Rectal smooth muscle tissue (tissue), 1 donor: ENCODE results near the gene POU2AF2.

Experiments
- H3K27ac ChIP-seq: one replicate; pipeline ENCODE4 v1.7.0; 2013; ENCODE audit warnings: low read depth, low read length, inconsistent platforms
- H3K27me3 ChIP-seq: one replicate; pipeline ENCODE4 v1.7.0; 2013; ENCODE audit warnings: low read length; ENCODE audit not compliant: control insufficient read depth, insufficient read depth
- H3K36me3 ChIP-seq: one replicate; pipeline ENCODE4 v1.7.0; 2013; ENCODE audit warnings: low read length; ENCODE audit not compliant: control insufficient read depth, insufficient read depth
- H3K4me1 ChIP-seq: one replicate; pipeline ENCODE4 v1.7.0; 2013; ENCODE audit warnings: low read length; ENCODE audit not compliant: control insufficient read depth, insufficient read depth
- H3K4me3 ChIP-seq: one replicate; pipeline ENCODE4 v1.7.0; 2013; ENCODE audit warnings: low read length
- H3K9ac ChIP-seq: one replicate; pipeline ENCODE4 v1.7.0; 2013; ENCODE audit warnings: low read length

POU2AF2 gene

DNA sequence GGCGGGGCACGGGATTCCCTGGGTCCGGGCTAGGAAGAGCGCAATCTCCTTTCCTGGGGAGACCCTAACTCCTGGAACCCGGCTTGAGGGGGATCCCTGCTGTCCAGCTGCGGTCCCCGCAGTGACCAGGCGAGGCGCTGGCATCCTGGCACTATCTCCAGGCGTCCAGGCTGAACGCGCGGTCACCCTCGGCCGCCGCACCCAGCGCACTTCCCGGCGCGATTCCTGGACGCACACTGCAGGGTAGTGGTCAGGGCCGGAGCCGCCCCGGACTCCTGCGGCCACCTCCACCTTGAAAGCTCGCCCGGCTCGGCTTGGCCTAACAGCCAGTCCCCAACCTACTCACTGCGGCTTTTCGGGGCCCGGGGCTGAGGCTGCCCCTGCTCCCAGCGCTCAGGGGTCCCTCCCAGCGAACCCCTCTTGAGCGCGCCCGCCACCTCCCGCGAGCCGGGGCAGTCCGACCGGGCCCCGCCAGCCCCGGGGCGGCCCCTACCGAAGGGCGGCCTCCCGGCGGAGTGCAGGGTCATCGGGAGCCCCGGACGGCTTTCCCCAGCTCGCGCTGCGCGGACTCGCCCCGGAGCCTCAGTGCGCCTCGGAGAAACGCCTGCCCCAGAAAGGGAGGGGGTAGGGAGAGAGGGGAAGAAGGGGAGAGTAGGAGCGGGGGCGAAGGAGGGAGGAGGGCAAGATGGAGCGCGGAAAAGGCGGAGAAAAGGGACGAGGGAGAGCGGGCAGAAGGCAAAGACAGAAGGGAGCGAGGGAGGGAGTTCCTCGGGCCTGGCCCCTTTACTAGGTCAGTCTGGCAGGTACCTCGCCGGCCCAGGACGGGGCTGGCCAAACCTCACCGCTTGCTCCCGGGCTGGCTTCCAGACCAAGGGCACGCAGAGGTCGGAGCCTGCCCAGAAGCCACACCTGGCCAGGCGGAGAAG, 53.8 kb downstream of the POU2AF2 start:
- peaks cover 23% of the 10 kb centered on the region for H3K4me1 ChIP-seq
- H3K27me3 ChIP-seq, result no peaks in the 10 kb centered on the region
- H3K27ac ChIP-seq, result peak overlapping the region; percentile 94
- no peaks in the 10 kb centered on the region for H3K36me3 ChIP-seq
- H3K4me3 ChIP-seq, result peak overlapping the region; percentile 84
- peak overlapping the region; percentile 85 for H3K9ac ChIP-seq

DNA sequence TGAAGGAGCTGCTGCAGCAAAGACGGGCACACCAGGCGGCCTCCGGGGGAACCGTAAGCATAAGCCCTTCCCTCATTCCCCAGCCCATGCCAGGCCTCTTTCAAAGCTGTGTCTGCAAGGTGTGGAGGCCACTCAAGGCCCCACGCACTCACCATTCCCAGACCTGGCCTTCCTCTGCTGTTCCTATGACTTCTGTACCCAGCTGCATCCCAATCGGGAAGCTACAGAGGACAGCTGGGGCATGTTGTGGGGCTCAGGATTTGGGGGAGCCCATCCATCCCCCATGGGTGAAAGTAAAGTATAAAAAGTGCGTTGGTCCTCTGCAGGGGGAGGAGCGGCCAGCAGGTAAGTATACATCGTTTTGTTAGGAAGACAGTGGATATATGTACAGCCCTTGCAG, 55.0 kb downstream of the POU2AF2 start:
- H3K27ac ChIP-seq, result no peak overlapping the region
- H3K4me3 ChIP-seq, result peak overlapping the region; percentile 49
- H3K27me3 ChIP-seq, result no peaks in the 10 kb centered on the region
- H3K9ac ChIP-seq, result no peak overlapping the region
- no peaks in the 10 kb centered on the region for H3K36me3 ChIP-seq
- H3K4me1 ChIP-seq, result peaks cover 23% of the 10 kb centered on the region

DNA sequence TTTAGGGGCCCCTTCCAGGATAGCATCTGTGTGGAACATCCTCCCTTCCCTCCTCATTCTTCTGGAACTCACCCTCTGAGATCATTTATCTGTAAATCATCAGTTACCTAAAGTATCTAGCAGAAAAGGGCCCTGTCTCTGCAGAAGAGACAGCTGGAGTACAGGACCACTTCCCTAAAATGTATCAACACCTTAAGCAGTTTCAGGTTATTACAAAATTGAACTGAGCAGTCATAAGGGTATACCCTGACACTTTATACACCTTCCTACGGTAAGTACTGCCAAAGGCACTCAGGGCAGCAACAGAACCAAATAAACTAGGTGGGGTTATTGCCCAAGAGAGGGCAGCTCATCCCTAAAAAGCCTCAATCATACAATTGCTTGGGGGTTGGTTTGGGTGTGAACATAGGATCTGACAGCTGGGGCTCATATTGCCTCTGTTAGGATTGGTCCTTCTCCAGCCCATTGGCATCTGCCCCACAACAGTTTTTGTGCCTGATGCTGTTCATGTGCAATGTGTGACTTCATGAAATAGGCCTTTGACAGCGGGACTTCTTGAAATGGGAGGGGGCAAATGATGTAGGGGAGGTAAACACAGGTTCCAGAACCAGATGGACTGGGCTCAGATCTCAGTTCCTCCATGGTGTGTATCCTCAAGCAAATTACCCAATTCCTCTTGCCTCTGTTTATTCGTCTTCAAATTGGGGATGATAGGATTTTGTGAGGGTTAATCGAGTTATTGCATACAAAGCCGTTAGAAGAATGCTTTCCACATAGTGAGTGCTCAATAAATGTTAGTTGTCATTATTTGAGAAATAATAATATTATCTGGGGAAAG, 55.7 kb downstream of the POU2AF2 start:
- no peak overlapping the region for H3K27ac ChIP-seq
- H3K36me3 ChIP-seq, result no peaks in the 10 kb centered on the region
- H3K27me3 ChIP-seq, result no peaks in the 10 kb centered on the region
- H3K4me1 ChIP-seq, result peaks cover 23% of the 10 kb centered on the region
- no peak overlapping the region for H3K4me3 ChIP-seq
- no peak overlapping the region for H3K9ac ChIP-seq

DNA sequence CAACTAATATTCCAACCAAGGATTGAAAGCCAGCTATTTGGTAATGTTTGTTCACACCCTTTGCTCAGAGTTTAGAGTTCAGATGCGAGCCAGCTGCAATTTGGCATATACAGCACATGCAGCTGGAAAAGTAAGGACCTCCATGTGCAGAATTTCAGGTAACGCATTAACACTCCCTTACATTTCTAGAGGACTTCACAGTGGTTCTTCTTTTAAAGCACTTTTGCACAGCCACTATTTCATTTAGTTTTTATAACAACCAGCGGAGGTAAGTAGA, 56.3 kb downstream of the POU2AF2 start:
- Histone ChIP-seq H3K9ac (no peak overlapping the region), H3K4me3 (no peak overlapping the region), H3K36me3 (no peaks in the 10 kb centered on the region), H3K27me3 (no peaks in the 10 kb centered on the region), H3K4me1 (peaks cover 23% of the 10 kb centered on the region), H3K27ac (no peak overlapping the region)

DNA sequence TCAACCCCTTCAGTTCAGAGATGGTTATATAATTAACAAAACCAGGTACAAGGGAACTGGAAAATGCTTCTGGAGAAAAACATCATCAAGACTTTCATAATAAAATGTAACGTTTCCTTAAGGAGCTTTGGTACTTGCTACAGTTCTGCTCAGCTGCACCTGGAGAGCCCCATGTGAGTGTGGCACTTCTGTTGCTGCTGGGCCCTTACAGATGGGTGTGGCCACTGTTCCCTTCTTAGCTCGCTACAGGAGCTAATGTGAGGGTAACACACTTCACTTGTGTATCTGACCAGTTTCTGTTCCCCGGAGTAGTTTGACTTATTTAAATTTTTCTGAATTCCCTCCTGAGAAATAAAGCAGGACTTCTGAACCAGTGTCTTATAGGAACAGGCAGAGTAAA, 56.8 kb downstream of the POU2AF2 start:
- no peak overlapping the region for H3K9ac ChIP-seq
- peaks cover 23% of the 10 kb centered on the region for H3K4me1 ChIP-seq
- H3K27ac ChIP-seq, result peak overlapping the region; percentile 22
- H3K27me3 ChIP-seq, result no peaks in the 10 kb centered on the region
- H3K4me3 ChIP-seq, result no peak overlapping the region
- H3K36me3 ChIP-seq, result no peaks in the 10 kb centered on the region

DNA sequence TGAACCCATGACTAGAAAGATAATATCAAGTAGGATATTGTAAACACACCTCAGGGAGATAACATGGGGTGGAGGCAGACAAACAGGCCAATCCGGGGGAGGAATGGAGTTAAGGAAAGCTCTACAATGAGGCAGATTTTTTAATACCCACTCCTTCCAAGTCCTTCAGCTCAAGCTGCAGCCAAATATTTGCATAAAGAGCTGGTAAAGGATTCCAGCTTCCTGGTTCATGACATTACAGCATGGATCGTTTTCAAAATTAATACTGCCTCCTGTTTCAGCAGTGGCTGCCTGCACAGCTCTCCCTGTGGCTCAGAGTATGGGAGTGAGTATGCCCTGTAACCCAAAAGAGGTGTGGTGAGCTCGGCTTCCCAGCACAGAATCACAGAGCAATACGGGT, 57.9 kb downstream of the POU2AF2 start:
- H3K4me1 ChIP-seq, result peaks cover 18% of the 10 kb centered on the region
- peak overlapping the region; percentile 43 for H3K9ac ChIP-seq
- no peaks in the 10 kb centered on the region for H3K36me3 ChIP-seq
- H3K27me3 ChIP-seq, result no peaks in the 10 kb centered on the region
- peak overlapping the region; percentile 26 for H3K27ac ChIP-seq
- H3K4me3 ChIP-seq, result no peak overlapping the region

DNA sequence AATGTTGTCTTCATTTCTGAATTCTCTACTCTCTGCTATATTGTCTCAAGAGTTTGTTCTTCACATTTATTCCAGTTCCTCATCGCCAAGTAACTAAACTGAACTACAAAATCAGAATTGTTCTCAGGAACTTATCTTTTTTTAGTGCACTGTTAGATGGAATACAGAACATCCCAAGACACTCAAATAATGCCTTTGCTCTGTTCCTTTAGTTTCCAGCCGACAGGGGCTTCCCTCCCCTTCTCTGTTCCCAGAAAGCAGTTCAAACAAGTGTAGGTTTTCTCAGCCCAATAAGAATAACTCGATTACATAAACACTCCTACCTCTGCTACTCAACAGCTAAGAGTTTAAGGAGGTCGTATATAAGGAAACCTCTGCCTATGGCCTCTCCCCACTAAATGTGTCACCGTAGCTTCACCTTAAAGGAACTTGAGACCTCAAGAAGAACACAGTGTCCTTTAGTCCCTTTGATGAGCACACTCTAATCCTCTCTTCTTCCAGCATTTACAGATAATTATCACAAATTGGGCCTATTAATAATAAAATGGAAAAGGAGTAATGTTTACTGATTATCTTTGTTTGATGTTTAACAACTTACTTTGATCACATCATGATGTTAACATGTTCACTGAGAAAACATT, 59.8 kb downstream of the POU2AF2 start:
- H3K36me3 ChIP-seq, result no peaks in the 10 kb centered on the region
- H3K4me1 ChIP-seq, result peaks cover 12% of the 10 kb centered on the region
- H3K9ac ChIP-seq, result no peak overlapping the region
- H3K27me3 ChIP-seq, result no peaks in the 10 kb centered on the region
- H3K27ac ChIP-seq, result no peak overlapping the region
- H3K4me3 ChIP-seq, result no peak overlapping the region

GRCh38 chr11:111305876-111306275, 60.4 kb downstream of the POU2AF2 start:
- peaks cover 11% of the 10 kb centered on the region for H3K4me1 ChIP-seq
- no peaks in the 10 kb centered on the region for H3K27me3 ChIP-seq
- no peak overlapping the region for H3K27ac ChIP-seq
- no peaks in the 10 kb centered on the region for H3K36me3 ChIP-seq
- no peak overlapping the region for H3K4me3 ChIP-seq
- H3K9ac ChIP-seq, result no peak overlapping the region

DNA sequence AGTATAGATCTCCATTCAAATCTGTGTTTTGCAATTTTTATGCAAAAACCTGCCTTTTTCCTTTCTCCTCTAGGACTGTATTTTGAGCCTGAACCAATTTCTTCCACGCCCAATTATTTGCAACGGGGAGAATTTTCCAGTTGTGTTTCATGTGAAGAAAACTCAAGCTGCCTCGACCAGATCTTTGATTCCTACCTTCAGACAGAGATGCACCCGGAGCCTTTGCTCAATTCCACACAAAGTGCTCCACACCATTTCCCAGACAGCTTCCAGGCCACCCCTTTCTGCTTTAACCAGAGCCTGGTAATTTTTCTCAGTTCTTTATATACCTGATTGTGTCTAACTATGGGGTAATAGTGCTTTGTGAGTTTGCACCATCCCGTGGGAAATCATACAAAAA, 60.8 kb downstream of the POU2AF2 start:
- Histone ChIP-seq H3K9ac (no peak overlapping the region), H3K27ac (no peak overlapping the region), H3K4me3 (no peak overlapping the region), H3K4me1 (peaks cover 11% of the 10 kb centered on the region), H3K27me3 (no peaks in the 10 kb centered on the region), H3K36me3 (no peaks in the 10 kb centered on the region)

GRCh38 chr11:111307472-111308108, 62.1 kb downstream of the POU2AF2 start:
- Histone ChIP-seq H3K27me3 (no peaks in the 10 kb centered on the region), H3K36me3 (no peaks in the 10 kb centered on the region), H3K9ac (no peak overlapping the region), H3K4me3 (no peak overlapping the region), H3K27ac (no peak overlapping the region), H3K4me1 (peaks cover 8% of the 10 kb centered on the region)

- no peak overlapping the region for H3K4me3 ChIP-seq
- H3K9ac ChIP-seq, result no peak overlapping the region
- peaks cover 5% of the 10 kb centered on the region for H3K4me1 ChIP-seq
- no peaks in the 10 kb centered on the region for H3K36me3 ChIP-seq
- no peaks in the 10 kb centered on the region for H3K27me3 ChIP-seq
- no peak overlapping the region for H3K27ac ChIP-seq
Observed at GRCh38 chr11:111308140-111308539, 62.6 kb downstream of the POU2AF2 start.
